Transverse colon (tissue), 4 donors: ENCODE measurements around the gene MMP2.

Experiments
- CTCF ChIP-seq, 5 experiments: fragments of 200-600 bp in 3 of 5; fragments of 450-650 bp in 2 of 5; sonication (generic) in 3 of 5; IDR thresholded peaks; 1 replicate in 2 of 5; 2 replicates in 3 of 5; pipeline ENCODE4 v1.5.1; 2016 to 2017; ENCODE audit warnings: antibody characterized with exemption in 5 of 5, inconsistent platforms in 3 of 5, mild to moderate bottlenecking in 2 of 5, moderate library complexity in 1 of 5
- EP300 ChIP-seq: sonication (generic); formaldehyde crosslinking; IDR thresholded peaks from one replicate; pipeline ENCODE4 v1.6.1; 2017; ENCODE audit warnings: antibody characterized with exemption, low read depth
- POLR2A ChIP-seq: fragments of 450-650 bp; IDR thresholded peaks from one replicate; pipeline ENCODE4 v1.6.1; 2016; ENCODE audit warnings: antibody characterized with exemption, mild to moderate bottlenecking, moderate library complexity
- POLR2AphosphoS5 ChIP-seq, 3 donors: sonication (generic); formaldehyde crosslinking; IDR thresholded peaks; one replicate each; pipeline ENCODE4 v1.6.1; 2016; ENCODE audit warnings: antibody characterized with exemption in 3 of 3

GRCh38 chr16:55508271-55508921 is 29.4 kb downstream of the MMP2 start:
- TF ChIP-seq POLR2A (no peak), EP300 (no peak), CTCF (IDR thresholded peaks at IDR 0.05) (no peak), POLR2AphosphoS5 (IDR thresholded peaks at IDR 0.05) (no peak)
